Uterus (tissue), 2 donors: ENCODE measurements around the gene LRP1B.

Experiments used
- POLR2A ChIP-seq, 2 donors: fragments of 450-650 bp; IDR thresholded peaks; one replicate each; pipeline ENCODE4 v1.6.1; 2016; ENCODE audit warnings: antibody characterized with exemption in 2 of 2, mild to moderate bottlenecking in 1 of 2, moderate library complexity in 1 of 2
- TF ChIP-seq, protein P1 (sequence below), 4 experiments: fragments of 200-600 bp in 2 of 4; fragments of 450-650 bp in 2 of 4; sonication (generic) in 2 of 4; IDR thresholded peaks; one replicate each; pipeline ENCODE4 v1.5.1; 2016 to 2019; ENCODE audit warnings: antibody characterized with exemption in 4 of 4, mild to moderate bottlenecking in 2 of 4, moderate library complexity in 1 of 4

DNA sequence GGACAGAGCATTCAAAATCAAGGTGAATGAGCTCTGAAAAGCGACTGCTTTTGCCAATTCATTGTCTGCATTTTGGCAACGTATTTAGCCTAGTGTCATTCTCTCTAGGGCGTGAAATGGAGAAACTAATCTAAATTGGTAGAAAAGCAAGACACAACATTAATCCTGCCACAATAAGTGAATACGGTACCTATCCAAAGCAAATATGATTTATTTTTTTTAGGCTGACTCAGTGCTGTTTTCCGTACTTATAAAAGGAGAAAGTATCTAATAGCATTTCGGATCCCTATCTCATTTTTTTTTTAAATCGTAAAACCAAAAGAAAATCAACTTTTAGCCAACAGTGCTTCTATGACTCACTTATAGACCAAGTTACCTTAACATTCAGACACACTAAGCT, 672.5 kb downstream of the LRP1B start:
- TF ChIP-seq, protein P1, sequence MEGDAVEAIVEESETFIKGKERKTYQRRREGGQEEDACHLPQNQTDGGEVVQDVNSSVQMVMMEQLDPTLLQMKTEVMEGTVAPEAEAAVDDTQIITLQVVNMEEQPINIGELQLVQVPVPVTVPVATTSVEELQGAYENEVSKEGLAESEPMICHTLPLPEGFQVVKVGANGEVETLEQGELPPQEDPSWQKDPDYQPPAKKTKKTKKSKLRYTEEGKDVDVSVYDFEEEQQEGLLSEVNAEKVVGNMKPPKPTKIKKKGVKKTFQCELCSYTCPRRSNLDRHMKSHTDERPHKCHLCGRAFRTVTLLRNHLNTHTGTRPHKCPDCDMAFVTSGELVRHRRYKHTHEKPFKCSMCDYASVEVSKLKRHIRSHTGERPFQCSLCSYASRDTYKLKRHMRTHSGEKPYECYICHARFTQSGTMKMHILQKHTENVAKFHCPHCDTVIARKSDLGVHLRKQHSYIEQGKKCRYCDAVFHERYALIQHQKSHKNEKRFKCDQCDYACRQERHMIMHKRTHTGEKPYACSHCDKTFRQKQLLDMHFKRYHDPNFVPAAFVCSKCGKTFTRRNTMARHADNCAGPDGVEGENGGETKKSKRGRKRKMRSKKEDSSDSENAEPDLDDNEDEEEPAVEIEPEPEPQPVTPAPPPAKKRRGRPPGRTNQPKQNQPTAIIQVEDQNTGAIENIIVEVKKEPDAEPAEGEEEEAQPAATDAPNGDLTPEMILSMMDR (IDR thresholded peaks at IDR 0.05) = no peak
- TF ChIP-seq POLR2A (IDR thresholded peaks at IDR 0.05) = no peak
